Ectodermal cell (in vitro differentiated cells): Measurements from ENCODE around the gene LCE5A.
"Not testable (repeated sequence)": the region's sequence is repeated elsewhere in the genome, so short reads cannot be mapped to it uniquely, and the experiment has no call there.

ENCODE experiments used
- H3K27ac ChIP-seq: 2 replicates; pipeline ENCODE4 v1.7.0; 2013; ENCODE audit warnings: mild to moderate bottlenecking, low read depth, low read length; ENCODE audit not compliant: insufficient read depth, poor library complexity, severe bottlenecking
- H3K27me3 ChIP-seq: 2 replicates; pipeline ENCODE4 v1.7.0; 2013; ENCODE audit warnings: mild to moderate bottlenecking, low read length; ENCODE audit not compliant: insufficient read depth, control insufficient read depth, poor library complexity, severe bottlenecking
- H3K36me3 ChIP-seq: one replicate; pipeline ENCODE4 v1.7.0; 2013; ENCODE audit warnings: low read length; ENCODE audit not compliant: control insufficient read depth, insufficient read depth
- H3K4me1 ChIP-seq: one replicate; pipeline ENCODE4 v1.7.0; 2013; ENCODE audit warnings: low read length; ENCODE audit not compliant: control insufficient read depth, insufficient read depth
- H3K4me3 ChIP-seq: 2 replicates; pipeline ENCODE4 v1.7.0; 2013; ENCODE audit warnings: low read depth, low read length, control low read depth; ENCODE audit not compliant: insufficient read depth
- H3K9me3 ChIP-seq: 2 replicates; pipeline ENCODE4 v1.7.0; 2013; ENCODE audit warnings: mild to moderate bottlenecking, low read length, moderate library complexity; ENCODE audit not compliant: control insufficient read depth
- WGBS, 2 experiments: methylation state at CpG; one replicate each; pipeline ENCODE4 v1.1.7; 2013; ENCODE audit warnings: missing lambda C conversion rate in 2 of 2; 5-methylcytosine and 5-hydroxymethylcytosine counted together

The LCE5A gene

GRCh38 chr1:152491537-152491936 is 19.1 kb upstream of the LCE5A start:
- H3K4me1 ChIP-seq, H3K36me3 ChIP-seq, H3K9me3 ChIP-seq, H3K27ac ChIP-seq, H3K4me3 ChIP-seq, H3K27me3 ChIP-seq: not testable (repeated sequence)

GRCh38 chr1:152495066-152495675 is 15.4 kb upstream of the LCE5A start:
- H3K4me1 ChIP-seq = no peaks in the 10 kb centered on the region
- no peak overlapping the region for H3K27ac ChIP-seq
- no peaks in the 10 kb centered on the region for H3K27me3 ChIP-seq
- no peak overlapping the region for H3K4me3 ChIP-seq
- H3K9me3 ChIP-seq = peaks cover 16% of the 10 kb centered on the region
- 61 to 75% methylated on average over 4 of the region's 4 CpGs for WGBS, 2 experiments
- no peaks in the 10 kb centered on the region for H3K36me3 ChIP-seq

- WGBS, 2 experiments = 56 to 59% methylated on average over 1 to 2 of the region's 2 CpGs
- H3K9me3 ChIP-seq = peaks cover 20% of the 10 kb centered on the region
Observed at GRCh38 chr1:152497273-152497672, 13.3 kb upstream of the LCE5A start.

GRCh38 chr1:152501704-152502103 is 8.9 kb upstream of the LCE5A start:
- WGBS, 2 experiments = 27 to 40% methylated on average over 2 of the region's 2 CpGs
- H3K4me1 ChIP-seq = no peaks in the 10 kb centered on the region
- no peak overlapping the region for H3K4me3 ChIP-seq
- no peaks in the 10 kb centered on the region for H3K36me3 ChIP-seq
- H3K27me3 ChIP-seq = no peaks in the 10 kb centered on the region
- H3K9me3 ChIP-seq = peaks cover 15% of the 10 kb centered on the region
- no peak overlapping the region for H3K27ac ChIP-seq

More at GRCh38 chr1:152497273-152497672, 13.3 kb upstream of the LCE5A start:
- no peaks in the 10 kb centered on the region for H3K4me1 ChIP-seq
- no peak overlapping the region for H3K4me3 ChIP-seq
- H3K27me3 ChIP-seq = no peaks in the 10 kb centered on the region
- no peak overlapping the region for H3K27ac ChIP-seq
- H3K36me3 ChIP-seq = no peaks in the 10 kb centered on the region

GRCh38 chr1:152502496-152503180 is 8.0 kb upstream of the LCE5A start:
- WGBS, 2 experiments = 77 to 88% methylated on average over 5 to 6 of the region's 7 CpGs
- Histone ChIP-seq H3K9me3 (peaks cover 15% of the 10 kb centered on the region), H3K4me3 (no peak overlapping the region)

GRCh38 chr1:152505083-152505482 is 5.5 kb upstream of the LCE5A start:
- Histone ChIP-seq H3K27ac (no peak overlapping the region), H3K4me1 (no peaks in the 10 kb centered on the region), H3K27me3 (no peaks in the 10 kb centered on the region), H3K9me3 (peaks cover 10% of the 10 kb centered on the region), H3K36me3 (no peaks in the 10 kb centered on the region), H3K4me3 (no peak overlapping the region)
- 54 to 63% methylated on average over 2 of the region's 2 CpGs for WGBS, 2 experiments

More at GRCh38 chr1:152502496-152503180, 8.0 kb upstream of the LCE5A start:
- Histone ChIP-seq H3K36me3 (no peaks in the 10 kb centered on the region), H3K27ac (no peak overlapping the region), H3K27me3 (no peaks in the 10 kb centered on the region), H3K4me1 (no peaks in the 10 kb centered on the region)

GRCh38 chr1:152506899-152507498 is 3.6 kb upstream of the LCE5A start:
- H3K27me3 ChIP-seq = no peaks in the 10 kb centered on the region
- WGBS, 2 experiments = 75 to 80% methylated on average over 1 of the region's 1 CpG
- H3K36me3 ChIP-seq = no peaks in the 10 kb centered on the region
- H3K4me3 ChIP-seq = no peak overlapping the region
- H3K27ac ChIP-seq = no peak overlapping the region
- H3K9me3 ChIP-seq = peaks cover 4% of the 10 kb centered on the region
- no peaks in the 10 kb centered on the region for H3K4me1 ChIP-seq

GRCh38 chr1:152511596-152511995 is 993 bp downstream of the LCE5A start:
- Histone ChIP-seq H3K27ac (no peak overlapping the region), H3K9me3 (peaks cover 12% of the 10 kb centered on the region), H3K36me3 (no peaks in the 10 kb centered on the region), H3K4me1 (no peaks in the 10 kb centered on the region), H3K27me3 (no peaks in the 10 kb centered on the region), H3K4me3 (no peak overlapping the region)
- WGBS, 2 experiments = 79% methylated on average over 5 of the region's 5 CpGs

GRCh38 chr1:152513081-152513480 is 2.5 kb downstream of the LCE5A start:
- WGBS, 2 experiments = 45 to 50% methylated on average over 3 of the region's 3 CpGs
- H3K4me1 ChIP-seq = no peaks in the 10 kb centered on the region
- no peak overlapping the region for H3K27ac ChIP-seq
- no peaks in the 10 kb centered on the region for H3K27me3 ChIP-seq
- H3K36me3 ChIP-seq = no peaks in the 10 kb centered on the region
- H3K4me3 ChIP-seq = no peak overlapping the region
- H3K9me3 ChIP-seq = peaks cover 10% of the 10 kb centered on the region

GRCh38 chr1:152514715-152515433 is 4.3 kb downstream of the LCE5A start:
- peaks cover 13% of the 10 kb centered on the region for H3K9me3 ChIP-seq
- no peak overlapping the region for H3K27ac ChIP-seq
- no peaks in the 10 kb centered on the region for H3K27me3 ChIP-seq
- no peaks in the 10 kb centered on the region for H3K4me1 ChIP-seq
- no peaks in the 10 kb centered on the region for H3K36me3 ChIP-seq
- H3K4me3 ChIP-seq = no peak overlapping the region
- WGBS, 2 experiments = 80 to 83% methylated on average over 17 of the region's 17 CpGs
